ENCODE data around the gene GPR157.

- TF ChIP-seq RAD21 (conservative IDR thresholded peaks at IDR 0.05 in 1 of 2, IDR thresholded peaks at IDR 0.05 in 1 of 2), result no peak
- TF ChIP-seq, protein P1, sequence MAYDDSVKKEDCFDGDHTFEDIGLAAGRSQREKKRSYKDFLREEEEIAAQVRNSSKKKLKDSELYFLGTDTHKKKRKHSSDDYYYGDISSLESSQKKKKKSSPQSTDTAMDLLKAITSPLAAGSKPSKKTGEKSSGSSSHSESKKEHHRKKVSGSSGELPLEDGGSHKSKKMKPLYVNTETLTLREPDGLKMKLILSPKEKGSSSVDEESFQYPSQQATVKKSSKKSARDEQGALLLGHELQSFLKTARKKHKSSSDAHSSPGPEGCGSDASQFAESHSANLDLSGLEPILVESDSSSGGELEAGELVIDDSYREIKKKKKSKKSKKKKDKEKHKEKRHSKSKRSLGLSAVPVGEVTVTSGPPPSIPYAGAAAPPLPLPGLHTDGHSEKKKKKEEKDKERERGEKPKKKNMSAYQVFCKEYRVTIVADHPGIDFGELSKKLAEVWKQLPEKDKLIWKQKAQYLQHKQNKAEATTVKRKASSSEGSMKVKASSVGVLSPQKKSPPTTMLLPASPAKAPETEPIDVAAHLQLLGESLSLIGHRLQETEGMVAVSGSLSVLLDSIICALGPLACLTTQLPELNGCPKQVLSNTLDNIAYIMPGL (CRISPR knock-in tag; IDR thresholded peaks at IDR 0.05; ENCODE audit: borderline replicate concordance), result no peak
- no peak for TF ChIP-seq MYC (IDR thresholded peaks at IDR 0.05; ENCODE audit: borderline replicate concordance, low read length)
- TF ChIP-seq USF2 (IDR thresholded peaks at IDR 0.05), result no peak
- TF ChIP-seq, protein P2, sequence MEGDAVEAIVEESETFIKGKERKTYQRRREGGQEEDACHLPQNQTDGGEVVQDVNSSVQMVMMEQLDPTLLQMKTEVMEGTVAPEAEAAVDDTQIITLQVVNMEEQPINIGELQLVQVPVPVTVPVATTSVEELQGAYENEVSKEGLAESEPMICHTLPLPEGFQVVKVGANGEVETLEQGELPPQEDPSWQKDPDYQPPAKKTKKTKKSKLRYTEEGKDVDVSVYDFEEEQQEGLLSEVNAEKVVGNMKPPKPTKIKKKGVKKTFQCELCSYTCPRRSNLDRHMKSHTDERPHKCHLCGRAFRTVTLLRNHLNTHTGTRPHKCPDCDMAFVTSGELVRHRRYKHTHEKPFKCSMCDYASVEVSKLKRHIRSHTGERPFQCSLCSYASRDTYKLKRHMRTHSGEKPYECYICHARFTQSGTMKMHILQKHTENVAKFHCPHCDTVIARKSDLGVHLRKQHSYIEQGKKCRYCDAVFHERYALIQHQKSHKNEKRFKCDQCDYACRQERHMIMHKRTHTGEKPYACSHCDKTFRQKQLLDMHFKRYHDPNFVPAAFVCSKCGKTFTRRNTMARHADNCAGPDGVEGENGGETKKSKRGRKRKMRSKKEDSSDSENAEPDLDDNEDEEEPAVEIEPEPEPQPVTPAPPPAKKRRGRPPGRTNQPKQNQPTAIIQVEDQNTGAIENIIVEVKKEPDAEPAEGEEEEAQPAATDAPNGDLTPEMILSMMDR (IDR thresholded peaks at IDR 0.05), result no peak
- TF ChIP-seq POLR2A (IDR thresholded peaks at IDR 0.05; ENCODE audit: low read length), result no peak
Observed at GRCh38 chr1:9120312-9120958, 8.5 kb downstream of the GPR157 start.
